Amniotic epithelial cell (primary cell): ENCODE data around the gene TAGAP.
"Not testable (repeated sequence)": the region's sequence is repeated elsewhere in the genome, so short reads cannot be mapped to it uniquely, and the experiment has no call there.

ENCODE experiments used
- DNase-seq: peaks from one replicate; pipeline ENCODE4 v3.0.0-alpha.2; 2010; ENCODE audit warnings: low read depth

The TAGAP gene

GRCh38 chr6:159043947-159044346 is 844 bp downstream of the TAGAP start:
- DNase-seq, result no peak

- peak; percentile 23 for DNase-seq
Measured at GRCh38 chr6:159043251-159043650, 1.5 kb downstream of the TAGAP start.

GRCh38 chr6:159042826-159043181 is 2.0 kb downstream of the TAGAP start:
- no peak for DNase-seq

GRCh38 chr6:159042003-159042825 is 2.6 kb downstream of the TAGAP start:
- peak; percentile 48 for DNase-seq

GRCh38 chr6:159041181-159041580 is 3.6 kb downstream of the TAGAP start:
- DNase-seq, result no peak

GRCh38 chr6:159039885-159040258 is 4.9 kb downstream of the TAGAP start:
- no peak for DNase-seq

- peak; percentile 52 for DNase-seq
Measured at GRCh38 chr6:159038914-159039884, 5.6 kb downstream of the TAGAP start.

GRCh38 chr6:159038318-159038717 is 6.5 kb downstream of the TAGAP start:
- not testable (repeated sequence) for DNase-seq

- peak; percentile 13 for DNase-seq
Measured at GRCh38 chr6:159037756-159038290, 7.0 kb downstream of the TAGAP start.

GRCh38 chr6:159036673-159037072 is 8.1 kb downstream of the TAGAP start:
- DNase-seq, result no peak

- DNase-seq, result no peak
Measured at GRCh38 chr6:159035891-159036290, 8.9 kb downstream of the TAGAP start.

GRCh38 chr6:159033160-159034049 is 11.4 kb downstream of the TAGAP start:
- no peak for DNase-seq

GRCh38 chr6:159031846-159032245 is 12.9 kb downstream of the TAGAP start:
- DNase-seq, result no peak

- no peak for DNase-seq
Measured at GRCh38 chr6:159030168-159030567, 14.6 kb downstream of the TAGAP start.

GRCh38 chr6:159025224-159025623 is 19.6 kb downstream of the TAGAP start:
- DNase-seq, result not testable (repeated sequence)

- no peak for DNase-seq
Measured at GRCh38 chr6:159023893-159024292, 20.9 kb downstream of the TAGAP start.

GRCh38 chr6:159020011-159020410 is 24.8 kb downstream of the TAGAP start:
- DNase-seq, result no peak

- no peak for DNase-seq
Measured at GRCh38 chr6:159017757-159018559, 26.8 kb downstream of the TAGAP start.

GRCh38 chr6:159014406-159014805 is 30.4 kb downstream of the TAGAP start:
- DNase-seq, result no peak

- DNase-seq, result peak; percentile 93
Measured at GRCh38 chr6:159013229-159013628, 31.6 kb downstream of the TAGAP start.

GRCh38 chr6:159012201-159012600 is 32.6 kb downstream of the TAGAP start:
- peak; percentile 91 for DNase-seq
